Smooth muscle cell (in vitro differentiated cells): ENCODE measurements around the gene KRTAP1-5. TPM values are rescaled to one million over a fixed set of nuclear protein-coding genes. Genes with fewer than 3 reads are reported as not detected.
"Not testable (repeated sequence)": the region's sequence is repeated elsewhere in the genome, so short reads cannot be mapped to it uniquely, and the experiment has no call there.

Experiments
- DNase-seq: peaks from one replicate; lab custom pipeline; 2025; ENCODE audit not compliant: unreplicated experiment; lab: John Stamatoyannopoulos, UW
- H2AFZ ChIP-seq: fragments of 200-600 bp; sonication (generic); 2 replicates; pipeline ENCODE4 v1.6.0; 2016; ENCODE audit warnings: antibody characterized with exemption, low read depth, mild to moderate bottlenecking
- H3F3A ChIP-seq: fragments of 200-600 bp; sonication (generic); 2 replicates; pipeline ENCODE4 v1.6.0; 2017; ENCODE audit warnings: antibody characterized with exemption, low read depth
- H3K27ac ChIP-seq: fragments of 200-600 bp; sonication (generic); 2 replicates; pipeline ENCODE4 v1.5.1; 2016; ENCODE audit warnings: low read depth, mild to moderate bottlenecking
- H3K27me3 ChIP-seq: fragments of 200-600 bp; sonication (generic); 2 replicates; pipeline ENCODE4 v1.6.1; 2016; ENCODE audit warnings: low read depth, mild to moderate bottlenecking
- H3K36me3 ChIP-seq: fragments of 200-600 bp; sonication (generic); 2 replicates; pipeline ENCODE4 v1.5.1; 2016; ENCODE audit warnings: low read depth
- H3K4me1 ChIP-seq: fragments of 200-600 bp; sonication (generic); 2 replicates; pipeline ENCODE4 v1.5.1; 2016; ENCODE audit warnings: low read depth
- H3K4me2 ChIP-seq: fragments of 200-600 bp; sonication (generic); 2 replicates; pipeline ENCODE4 v1.6.0; 2016; ENCODE audit warnings: mild to moderate bottlenecking
- H3K4me3 ChIP-seq: fragments of 200-600 bp; sonication (generic); 2 replicates; pipeline ENCODE4 v1.5.1; 2016; ENCODE audit warnings: mild to moderate bottlenecking
- H3K79me2 ChIP-seq: fragments of 200-600 bp; sonication (generic); 2 replicates; pipeline ENCODE4 v1.6.0; 2016; ENCODE audit warnings: low read depth, mild to moderate bottlenecking
- H3K9ac ChIP-seq: fragments of 200-600 bp; sonication (generic); 2 replicates; pipeline ENCODE4 v1.6.0; 2016; ENCODE audit warnings: low read depth
- H3K9me3 ChIP-seq: fragments of 200-600 bp; sonication (generic); replicated peaks from 2 replicates; pipeline ENCODE4 v1.5.1; 2016; ENCODE audit warnings: low read depth
- H4K20me1 ChIP-seq: fragments of 200-600 bp; sonication (generic); 2 replicates; pipeline ENCODE4 v1.6.0; 2016; ENCODE audit warnings: low read depth
- CTCF ChIP-seq: fragments of 200-600 bp; sonication (generic); IDR thresholded peaks from 2 replicates; pipeline ENCODE4 v1.5.1; 2017; ENCODE audit warnings: borderline replicate concordance, mild to moderate bottlenecking, antibody characterized with exemption; ENCODE audit not compliant: insufficient read depth, poor library complexity, severe bottlenecking
- WGBS: methylation state at CpG from one replicate; pipeline ENCODE4 v1.1.7; 2016; ENCODE audit warnings: low lambda C conversion rate; 5-methylcytosine and 5-hydroxymethylcytosine counted together
- polyA plus RNA-seq: library from polyadenylated mRNA; unstranded; fragments of >200 nt; fragmentation: Nextera tagmentation; extraction: Ambion mirVana; gene quantifications from 2 replicates; pipeline ENCODE4 v1.2.1, GENCODE V29; 2016
- total RNA-seq: library from RNA; depleted of rRNA; stranded (reverse); fragments of >200 nt; gene quantifications from 2 replicates; pipeline ENCODE4 v1.2.3, GENCODE V29; 2014

The KRTAP1-5 gene
- total and polyA plus RNA-seq, 2 experiments from 2014 or later, result 1.1 to 3.0 TPM

GRCh38 chr17:41037853-41038350, 10.9 kb upstream of the KRTAP1-5 start:
- Histone ChIP-seq H3K27ac (no peak overlapping the region), H3K36me3 (no peaks in the 10 kb centered on the region), H3K9ac (no peak overlapping the region), H3K27me3 (no peaks in the 10 kb centered on the region), H3K4me3 (no peak overlapping the region), H3K4me2 (no peak overlapping the region), H3F3A (no peaks in the 10 kb centered on the region), H4K20me1 (no peaks in the 10 kb centered on the region), H3K9me3 (no peaks in the 10 kb centered on the region), H3K79me2 (no peaks in the 10 kb centered on the region), H3K4me1 (no peaks in the 10 kb centered on the region), H2AFZ (no peak overlapping the region)
- 80% methylated on average over 2 of the region's 2 CpGs for WGBS
- no peak for TF ChIP-seq CTCF
- no peak for DNase-seq

GRCh38 chr17:41034346-41034935, 7.4 kb upstream of the KRTAP1-5 start, which contains the start of gene KRTAP1-3:
KRTAP1-3 (minus strand) TSS chr17:41034874; CDS start chr17:41034821, 53 bp downstream.
- H3K27me3 ChIP-seq, H4K20me1 ChIP-seq, H3K4me3 ChIP-seq, H3K79me2 ChIP-seq, DNase-seq, H2AFZ ChIP-seq, H3K9ac ChIP-seq, H3K9me3 ChIP-seq, H3K4me2 ChIP-seq, H3K27ac ChIP-seq, H3F3A ChIP-seq, H3K4me1 ChIP-seq, H3K36me3 ChIP-seq: not testable (repeated sequence)
- WGBS, result 97% methylated on average over 10 of the region's 10 CpGs

GRCh38 chr17:41029633-41030245, 2.7 kb upstream of the KRTAP1-5 start, which contains the start of gene KRTAP1-4:
KRTAP1-4 (minus strand) TSS chr17:41030195; CDS start chr17:41030078, 117 bp downstream.
- H3K4me3 ChIP-seq, result no peak within 1 kb of the TSS
- H3K27ac ChIP-seq, result no peak within 1 kb of the TSS
- no peaks in the 10 kb centered on the region for H4K20me1 ChIP-seq
- no peak for DNase-seq
- no peaks in the 10 kb centered on the region for H3K79me2 ChIP-seq
- 83% methylated on average over 12 of the region's 12 CpGs for WGBS
- H3K4me2 ChIP-seq, result no peak within 1 kb of the TSS
- H2AFZ ChIP-seq, result no peak within 1 kb of the TSS
- H3K27me3 ChIP-seq, result no peaks in the 10 kb centered on the region
- no peaks in the 10 kb centered on the region for H3K4me1 ChIP-seq
- H3F3A ChIP-seq, result no peaks in the 10 kb centered on the region
- TF ChIP-seq CTCF, result no peak
- H3K9me3 ChIP-seq, result no peaks in the 10 kb centered on the region
- no peak within 1 kb of the TSS for H3K9ac ChIP-seq
- H3K36me3 ChIP-seq, result no peaks in the 10 kb centered on the region

- no peak overlapping the region for H3K4me3 ChIP-seq
- no peak overlapping the region for H3K27ac ChIP-seq
- no peak for DNase-seq
- H3K4me1 ChIP-seq, result no peaks in the 10 kb centered on the region
- no peaks in the 10 kb centered on the region for H3K27me3 ChIP-seq
- H3K9me3 ChIP-seq, result no peaks in the 10 kb centered on the region
- no peak for TF ChIP-seq CTCF
- H3K36me3 ChIP-seq, result no peaks in the 10 kb centered on the region
- no peak overlapping the region for H3K4me2 ChIP-seq
- H3K9ac ChIP-seq, result no peak overlapping the region
- no peaks in the 10 kb centered on the region for H3K79me2 ChIP-seq
- H4K20me1 ChIP-seq, result no peaks in the 10 kb centered on the region
- WGBS, result 72% methylated on average over 3 of the region's 3 CpGs
- no peak overlapping the region for H2AFZ ChIP-seq
- no peaks in the 10 kb centered on the region for H3F3A ChIP-seq
Measured at GRCh38 chr17:41024697-41025096, 2.3 kb downstream of the KRTAP1-5 start.
